Hepatocyte (in vitro differentiated cells): ENCODE results near the gene PPDPF. TPM values are rescaled to one million over a fixed set of nuclear protein-coding genes. Genes with fewer than 3 reads are reported as not detected.

Experiments
- DNase-seq: peaks from one replicate; pipeline ENCODE4 v3.0.0-alpha.2; 2016; ENCODE audit warnings: low spot score
- H2AFZ ChIP-seq: fragments of 200-600 bp; sonication (generic); 2 replicates; pipeline ENCODE4 v1.6.0; 2016; ENCODE audit warnings: antibody characterized with exemption, mild to moderate bottlenecking
- H3K27ac ChIP-seq: fragments of 200-600 bp; sonication (generic); 2 replicates; pipeline ENCODE4 v1.5.1; 2016; ENCODE audit warnings: mild to moderate bottlenecking
- H3K27me3 ChIP-seq: fragments of 200-600 bp; sonication (generic); 2 replicates; pipeline ENCODE4 v1.6.1; 2016
- H3K36me3 ChIP-seq: fragments of 200-600 bp; sonication (generic); replicated peaks from 2 replicates; pipeline ENCODE4 v1.5.1; 2016; ENCODE audit warnings: low read depth; ENCODE audit not compliant: insufficient read depth
- H3K4me1 ChIP-seq: fragments of 200-600 bp; sonication (generic); 2 replicates; pipeline ENCODE4 v1.5.1; 2016; ENCODE audit warnings: mild to moderate bottlenecking, moderate library complexity; ENCODE audit not compliant: insufficient read depth
- H3K4me2 ChIP-seq: fragments of 200-600 bp; sonication (generic); 2 replicates; pipeline ENCODE4 v1.6.0; 2016
- H3K4me3 ChIP-seq: fragments of 200-600 bp; sonication (generic); 2 replicates; pipeline ENCODE4 v1.5.1; 2016; ENCODE audit warnings: mild to moderate bottlenecking
- H3K79me2 ChIP-seq: fragments of 200-600 bp; sonication (generic); 2 replicates; pipeline ENCODE4 v1.6.0; 2017; ENCODE audit warnings: mild to moderate bottlenecking
- H3K9me2 ChIP-seq: fragments of 200-600 bp; sonication (generic); replicated peaks from 2 replicates; pipeline ENCODE4 v1.6.0; 2017; ENCODE audit warnings: mild to moderate bottlenecking; ENCODE audit not compliant: insufficient read depth
- H3K9me3 ChIP-seq: fragments of 200-600 bp; sonication (generic); 2 replicates; pipeline ENCODE4 v1.5.1; 2016; ENCODE audit warnings: low read depth, mild to moderate bottlenecking
- H4K20me1 ChIP-seq: fragments of 200-600 bp; sonication (generic); 2 replicates; pipeline ENCODE4 v1.6.0; 2016; ENCODE audit warnings: mild to moderate bottlenecking; ENCODE audit not compliant: insufficient read depth, poor library complexity, severe bottlenecking
- EZH2 ChIP-seq: fragments of 200-600 bp; sonication (generic); IDR thresholded peaks from 2 replicates; pipeline ENCODE4 v1.6.1; 2016; ENCODE audit warnings: antibody characterized with exemption, mild to moderate bottlenecking, borderline replicate concordance
- EZH2phosphoT487 ChIP-seq: fragments of 200-600 bp; sonication (generic); IDR thresholded peaks from one replicate; pipeline ENCODE4 v1.6.1; 2018; ENCODE audit warnings: antibody characterized with exemption, mild to moderate bottlenecking, low read depth, moderate library complexity; ENCODE audit not compliant: unreplicated experiment, severe bottlenecking
- WGBS: methylation state at CpG from one replicate; pipeline ENCODE4 v1.1.6; 2016; ENCODE audit warnings: low lambda C conversion rate; ENCODE audit errors: missing lambda C conversion rate; 5-methylcytosine and 5-hydroxymethylcytosine counted together
- polyA plus RNA-seq: library from polyadenylated mRNA; unstranded; fragments of >200 nt; fragmentation: Nextera tagmentation; extraction: Ambion mirVana; gene quantifications from 2 replicates; pipeline ENCODE4 v1.2.1, GENCODE V29; 2016
- total RNA-seq: library from RNA; depleted of rRNA; stranded (reverse); fragments of >200 nt; gene quantifications from 2 replicates; pipeline ENCODE4 v1.2.3, GENCODE V29; 2014
- TF ChIP-seq, protein P1 (sequence below): fragments of 200-600 bp; sonication (generic); IDR thresholded peaks from 2 replicates; pipeline ENCODE4 v1.5.1; 2016; ENCODE audit warnings: antibody characterized with exemption, mild to moderate bottlenecking; ENCODE audit not compliant: poor library complexity

PPDPF gene
- total and polyA plus RNA-seq, 2 experiments from 2014 or later: 55.1 to 333 TPM

DNA sequence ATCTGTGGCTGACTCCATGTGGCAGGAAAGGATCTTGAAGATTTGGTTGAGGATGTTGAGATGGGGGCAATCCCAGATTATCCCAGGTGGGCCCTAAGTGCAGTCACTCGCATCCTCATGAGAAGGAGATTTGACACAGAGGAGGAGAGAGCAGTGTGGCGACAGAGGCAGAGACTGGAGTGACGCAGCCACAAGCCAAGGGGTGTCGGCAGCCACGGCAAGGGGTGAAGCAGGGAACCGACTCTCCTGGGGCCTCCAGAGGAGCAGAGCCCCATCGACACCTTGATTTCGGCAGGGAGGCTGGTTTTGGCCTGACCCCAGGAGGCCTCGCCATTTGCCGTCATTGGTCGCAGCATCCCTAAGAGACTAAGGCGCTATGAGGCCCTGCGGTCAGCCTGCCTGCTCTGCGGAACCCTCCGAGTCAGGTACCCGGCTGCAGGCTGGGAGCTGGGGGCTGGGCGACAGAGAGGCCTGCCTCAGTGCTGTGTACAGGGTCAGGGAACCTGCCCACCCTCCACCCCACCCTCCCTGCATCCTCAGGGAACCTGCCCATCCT, 34.2 kb upstream of the PPDPF start:
- H3K36me3 ChIP-seq: no peaks in the 10 kb centered on the region
- no peaks in the 10 kb centered on the region for H3K9me2 ChIP-seq
- H3K27ac ChIP-seq: no peak overlapping the region
- peaks cover 24% of the 10 kb centered on the region for H3K27me3 ChIP-seq
- no peaks in the 10 kb centered on the region for H3K9me3 ChIP-seq
- H3K4me1 ChIP-seq: no peaks in the 10 kb centered on the region
- TF ChIP-seq, protein P1, sequence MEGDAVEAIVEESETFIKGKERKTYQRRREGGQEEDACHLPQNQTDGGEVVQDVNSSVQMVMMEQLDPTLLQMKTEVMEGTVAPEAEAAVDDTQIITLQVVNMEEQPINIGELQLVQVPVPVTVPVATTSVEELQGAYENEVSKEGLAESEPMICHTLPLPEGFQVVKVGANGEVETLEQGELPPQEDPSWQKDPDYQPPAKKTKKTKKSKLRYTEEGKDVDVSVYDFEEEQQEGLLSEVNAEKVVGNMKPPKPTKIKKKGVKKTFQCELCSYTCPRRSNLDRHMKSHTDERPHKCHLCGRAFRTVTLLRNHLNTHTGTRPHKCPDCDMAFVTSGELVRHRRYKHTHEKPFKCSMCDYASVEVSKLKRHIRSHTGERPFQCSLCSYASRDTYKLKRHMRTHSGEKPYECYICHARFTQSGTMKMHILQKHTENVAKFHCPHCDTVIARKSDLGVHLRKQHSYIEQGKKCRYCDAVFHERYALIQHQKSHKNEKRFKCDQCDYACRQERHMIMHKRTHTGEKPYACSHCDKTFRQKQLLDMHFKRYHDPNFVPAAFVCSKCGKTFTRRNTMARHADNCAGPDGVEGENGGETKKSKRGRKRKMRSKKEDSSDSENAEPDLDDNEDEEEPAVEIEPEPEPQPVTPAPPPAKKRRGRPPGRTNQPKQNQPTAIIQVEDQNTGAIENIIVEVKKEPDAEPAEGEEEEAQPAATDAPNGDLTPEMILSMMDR: no peak
- no peak for TF ChIP-seq EZH2phosphoT487
- TF ChIP-seq EZH2: no peak
- 96% methylated on average over 17 of the region's 17 CpGs for WGBS
- no peaks in the 10 kb centered on the region for H4K20me1 ChIP-seq
- no peak overlapping the region for H2AFZ ChIP-seq
- H3K4me3 ChIP-seq: no peak overlapping the region
- no peaks in the 10 kb centered on the region for H3K79me2 ChIP-seq
- no peak overlapping the region for H3K4me2 ChIP-seq
- no peak for DNase-seq

DNA sequence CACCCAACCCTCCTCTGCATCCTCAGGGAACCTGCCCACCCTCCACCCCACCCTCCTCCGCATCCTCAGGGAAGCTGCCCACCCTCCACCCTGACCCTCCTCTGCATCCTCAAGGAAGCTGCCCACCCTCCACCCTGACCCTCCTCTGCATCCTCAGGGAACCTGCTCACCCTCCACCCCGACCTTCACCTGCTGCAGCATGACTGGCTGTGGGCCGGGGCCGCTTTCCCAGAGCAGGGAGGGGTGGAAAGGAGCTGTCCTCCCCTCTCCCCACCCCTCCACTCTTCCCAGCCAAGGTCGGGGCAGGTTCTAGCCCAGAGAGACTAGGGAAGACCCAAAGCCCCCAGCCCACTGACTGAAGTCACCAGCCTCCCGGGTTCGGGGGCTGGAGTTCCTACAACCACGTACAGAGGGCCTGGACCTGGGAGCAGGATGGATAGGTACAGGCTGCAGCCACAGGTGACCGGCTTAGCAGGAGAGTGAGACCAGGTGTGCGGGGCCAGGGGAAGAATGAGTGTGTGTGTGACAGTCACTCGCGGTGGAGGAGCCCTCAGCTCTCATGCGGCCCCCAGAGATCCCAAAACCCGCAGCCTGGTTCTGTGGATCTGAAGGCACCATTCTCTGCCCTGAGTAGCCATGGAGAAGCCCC, 33.3 kb upstream of the PPDPF start:
- Histone ChIP-seq H3K9me2 (no peaks in the 10 kb centered on the region), H3K27ac (no peak overlapping the region), H3K36me3 (no peaks in the 10 kb centered on the region), H4K20me1 (no peaks in the 10 kb centered on the region), H3K4me2 (no peak overlapping the region), H3K79me2 (no peaks in the 10 kb centered on the region), H2AFZ (no peak overlapping the region), H3K9me3 (no peaks in the 10 kb centered on the region), H3K4me3 (no peak overlapping the region), H3K4me1 (no peaks in the 10 kb centered on the region), H3K27me3 (peaks cover 20% of the 10 kb centered on the region)
- 64% methylated on average over 13 of the region's 14 CpGs for WGBS
- no peak for DNase-seq
- TF ChIP-seq, protein P1: no peak
- no peak for TF ChIP-seq EZH2
- no peak for TF ChIP-seq EZH2phosphoT487

DNA sequence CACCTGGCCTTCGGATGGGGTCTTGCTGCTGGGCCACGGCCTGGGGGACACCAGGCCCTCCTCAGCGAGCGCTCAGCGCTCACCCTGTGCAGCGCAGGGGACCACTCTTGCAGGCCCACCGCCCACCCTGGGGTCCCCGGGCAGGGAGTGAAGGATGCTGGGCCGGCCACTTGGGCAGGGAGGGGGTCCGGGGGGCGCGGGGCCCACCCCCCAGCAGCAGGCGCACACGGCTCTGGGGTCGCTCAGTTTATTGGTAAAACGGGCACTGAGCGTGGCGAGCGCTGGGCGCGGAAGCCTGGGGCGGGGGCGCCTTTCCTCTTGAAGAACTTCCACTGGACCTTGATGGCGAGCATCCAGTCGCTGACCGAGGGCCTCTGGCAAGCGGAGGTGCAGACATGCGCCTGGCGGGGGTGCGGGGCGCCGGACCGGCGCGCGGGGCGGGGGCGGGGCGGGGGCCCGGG, 32.8 kb upstream of the PPDPF start:
- Histone ChIP-seq H3K4me2 (no peak overlapping the region), H3K9me2 (no peaks in the 10 kb centered on the region), H3K36me3 (no peaks in the 10 kb centered on the region), H4K20me1 (no peaks in the 10 kb centered on the region), H3K27ac (no peak overlapping the region), H3K9me3 (no peaks in the 10 kb centered on the region), H3K79me2 (no peaks in the 10 kb centered on the region), H2AFZ (no peak overlapping the region), H3K4me3 (no peak overlapping the region), H3K4me1 (no peaks in the 10 kb centered on the region), H3K27me3 (peaks cover 20% of the 10 kb centered on the region)
- no peak for TF ChIP-seq EZH2phosphoT487
- TF ChIP-seq, protein P1: no peak
- no peak for TF ChIP-seq EZH2
- DNase-seq: no peak
- WGBS: 56% methylated on average over 10 of the region's 40 CpGs
